Bronchial epithelial cell (primary cell): Measurements from ENCODE around the gene GRID2. TPM values are rescaled to one million over a fixed set of nuclear protein-coding genes. Genes with fewer than 3 reads are reported as not detected.

Experiments
- DNase-seq: peaks from one replicate; pipeline ENCODE4 v3.0.0-alpha.2; 2010; ENCODE audit warnings: low read depth
- FAIRE-seq: peaks from 2 replicates; lab custom pipeline; 2011; peaks lifted over from hg19 to GRCh38; lab: Jason Lieb, UNC
- H3K27me3 ChIP-seq: 2 replicates; pipeline ENCODE4 v1.5.1; 2011; ENCODE audit warnings: low read length; ENCODE audit not compliant: control insufficient read depth, insufficient read depth
- H3K36me3 ChIP-seq: 2 replicates; pipeline ENCODE4 v1.5.1; 2011; ENCODE audit warnings: low read length; ENCODE audit not compliant: control insufficient read depth, insufficient read depth
- H3K4me3 ChIP-seq: 2 replicates; pipeline ENCODE4 v1.5.1; 2011; ENCODE audit warnings: mild to moderate bottlenecking, low read depth, low read length, control low read depth
- CTCF ChIP-seq: IDR thresholded peaks from 2 replicates; pipeline ENCODE4 v1.5.1; 2011; ENCODE audit warnings: mild to moderate bottlenecking, moderate library complexity, low read length, control low read depth, inconsistent platforms; ENCODE audit not compliant: insufficient read depth, severe bottlenecking
- total RNA-seq: library from RNA; depleted of rRNA; stranded (reverse); fragments of >200 nt; gene quantifications from 2 replicates; pipeline ENCODE4 v1.2.1, GENCODE V29; 2014

GRID2 gene
- total RNA-seq, 1 donor from 2014 or later: not detected

GRCh38 chr4:93532234-93532633 lies 1228.5 kb downstream of the GRID2 start:
- no peak overlapping the region for H3K4me3 ChIP-seq
- no peak for DNase-seq
- no peak for FAIRE-seq
- TF ChIP-seq CTCF: no peak
- H3K27me3 ChIP-seq: no peaks in the 10 kb centered on the region
- no peaks in the 10 kb centered on the region for H3K36me3 ChIP-seq

DNA sequence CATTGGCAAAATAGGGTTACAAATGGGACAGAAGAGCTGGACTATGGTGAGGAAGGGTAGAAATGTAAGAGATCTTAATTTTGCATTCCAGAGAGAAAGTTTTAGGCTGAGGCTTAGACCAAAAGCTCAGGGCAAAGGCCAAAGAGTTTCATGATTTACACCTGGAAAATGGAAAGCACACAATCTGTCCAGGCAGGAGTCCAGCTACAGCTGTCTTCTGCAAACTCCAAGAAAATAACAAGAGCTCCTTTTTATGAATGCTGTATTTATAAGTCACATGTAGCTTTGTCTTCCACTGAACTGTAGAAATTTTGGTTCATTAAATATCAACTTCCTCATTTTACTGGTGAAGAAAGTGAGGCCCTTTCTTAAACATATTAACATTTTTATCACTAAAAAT lies 1236.8 kb downstream of the GRID2 start:
- Histone ChIP-seq H3K36me3 (no peaks in the 10 kb centered on the region), H3K27me3 (no peaks in the 10 kb centered on the region), H3K4me3 (no peak overlapping the region)
- DNase-seq (no peak), FAIRE-seq (no peak)
- no peak for TF ChIP-seq CTCF

- DNase-seq (no peak), FAIRE-seq (no peak)
- no peaks in the 10 kb centered on the region for H3K36me3 ChIP-seq
- H3K4me3 ChIP-seq: no peak overlapping the region
- TF ChIP-seq CTCF: no peak
- no peaks in the 10 kb centered on the region for H3K27me3 ChIP-seq
Observed at GRCh38 chr4:93561842-93562241, 1258.1 kb downstream of the GRID2 start.

DNA sequence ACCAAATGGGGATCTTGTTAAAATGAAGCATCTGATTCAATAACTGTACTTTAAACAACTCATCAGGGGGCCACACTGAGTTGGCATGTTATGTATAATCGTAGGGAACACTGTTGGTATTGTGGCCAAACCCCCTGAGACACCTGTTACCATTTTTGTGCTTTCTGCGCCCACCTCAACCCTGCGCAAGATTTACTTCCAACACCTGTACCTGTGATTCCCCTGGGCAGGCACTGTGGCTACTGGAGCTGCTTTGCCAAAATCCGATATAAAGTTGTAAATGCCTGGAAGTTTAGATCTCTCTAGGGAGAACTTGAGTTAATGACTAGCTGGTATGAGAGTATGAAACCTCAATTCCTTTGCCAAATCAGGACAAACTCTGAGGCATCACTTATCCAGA lies 1265.0 kb downstream of the GRID2 start:
- no peak for FAIRE-seq
- Histone ChIP-seq H3K36me3 (no peaks in the 10 kb centered on the region), H3K27me3 (no peaks in the 10 kb centered on the region), H3K4me3 (no peak overlapping the region)
- DNase-seq: no peak
- TF ChIP-seq CTCF: no peak

GRCh38 chr4:93573285-93573684 lies 1269.5 kb downstream of the GRID2 start:
- Histone ChIP-seq H3K4me3 (no peak overlapping the region), H3K36me3 (no peaks in the 10 kb centered on the region), H3K27me3 (no peaks in the 10 kb centered on the region)
- FAIRE-seq: no peak
- no peak for DNase-seq
- no peak for TF ChIP-seq CTCF

DNA sequence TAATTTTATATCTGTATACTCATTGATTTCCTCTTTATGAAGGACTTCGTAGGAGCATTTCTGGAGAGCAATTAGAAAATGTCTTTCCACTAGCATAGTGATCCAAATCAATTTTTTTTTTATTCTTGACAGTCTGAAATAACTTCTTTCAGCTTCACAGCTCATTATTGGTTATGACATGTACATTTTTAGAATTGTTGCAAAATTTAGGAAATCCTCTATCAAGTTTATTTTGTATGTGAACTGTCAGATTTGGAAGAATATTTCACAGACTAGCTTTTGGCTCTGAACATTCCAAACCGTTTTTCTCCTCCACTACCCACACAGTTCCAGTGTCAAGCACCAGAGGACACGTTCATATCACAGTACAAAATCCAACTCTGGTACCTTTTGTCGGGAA lies 1275.2 kb downstream of the GRID2 start:
- TF ChIP-seq CTCF: no peak
- FAIRE-seq: no peak

More for the DNA sequence above, 1275.2 kb downstream of the GRID2 start:
- no peak for DNase-seq
- no peaks in the 10 kb centered on the region for H3K27me3 ChIP-seq
- H3K36me3 ChIP-seq: no peaks in the 10 kb centered on the region
- no peak overlapping the region for H3K4me3 ChIP-seq
